ENCODE measurements around the gene SELP.

DNA sequence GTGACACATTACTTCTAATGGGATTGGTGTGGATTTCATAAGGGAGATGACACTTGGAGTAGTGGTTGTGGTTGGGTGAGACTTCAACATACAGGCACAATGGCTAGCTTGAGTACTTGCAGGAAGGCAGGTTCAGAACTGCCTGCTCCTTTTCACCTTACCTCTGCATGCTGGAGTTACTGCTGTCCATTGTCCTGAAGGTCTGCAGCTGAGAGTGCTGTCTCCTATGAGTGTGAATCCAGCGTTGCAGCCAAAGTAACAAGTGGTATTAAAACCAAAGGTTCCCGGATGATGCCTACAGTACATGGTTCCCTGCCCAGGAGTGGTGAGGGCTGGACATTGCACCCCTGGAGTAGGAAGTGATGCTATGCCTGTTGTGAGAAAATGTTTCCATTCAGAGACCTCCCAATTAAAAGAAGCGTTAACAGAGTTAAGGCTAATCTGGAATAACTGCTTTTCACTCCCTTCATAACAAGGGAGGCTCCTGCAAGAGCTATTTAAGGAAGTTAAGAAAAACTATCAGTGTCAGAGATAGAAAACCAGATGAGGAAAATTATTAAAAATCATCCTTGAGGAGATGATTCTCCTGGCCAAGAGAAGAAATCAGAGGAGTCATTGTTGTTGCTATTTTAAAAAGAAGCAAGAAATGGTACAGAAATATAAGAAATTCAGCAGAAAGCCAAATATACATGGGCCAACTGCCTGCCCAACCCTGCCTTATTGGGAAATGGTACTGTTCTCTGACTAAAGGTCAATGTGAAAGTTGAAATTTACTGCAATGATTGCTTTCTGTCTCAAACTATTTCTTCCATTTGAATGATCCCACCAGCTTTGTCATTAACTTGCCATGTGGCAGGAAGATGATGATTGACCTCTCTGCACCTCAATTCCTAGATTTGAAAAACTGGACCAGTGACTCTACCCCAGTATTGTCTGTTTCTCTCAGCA is 33.9 kb downstream of the SELP start:
- TF ChIP-seq, protein P1, sequence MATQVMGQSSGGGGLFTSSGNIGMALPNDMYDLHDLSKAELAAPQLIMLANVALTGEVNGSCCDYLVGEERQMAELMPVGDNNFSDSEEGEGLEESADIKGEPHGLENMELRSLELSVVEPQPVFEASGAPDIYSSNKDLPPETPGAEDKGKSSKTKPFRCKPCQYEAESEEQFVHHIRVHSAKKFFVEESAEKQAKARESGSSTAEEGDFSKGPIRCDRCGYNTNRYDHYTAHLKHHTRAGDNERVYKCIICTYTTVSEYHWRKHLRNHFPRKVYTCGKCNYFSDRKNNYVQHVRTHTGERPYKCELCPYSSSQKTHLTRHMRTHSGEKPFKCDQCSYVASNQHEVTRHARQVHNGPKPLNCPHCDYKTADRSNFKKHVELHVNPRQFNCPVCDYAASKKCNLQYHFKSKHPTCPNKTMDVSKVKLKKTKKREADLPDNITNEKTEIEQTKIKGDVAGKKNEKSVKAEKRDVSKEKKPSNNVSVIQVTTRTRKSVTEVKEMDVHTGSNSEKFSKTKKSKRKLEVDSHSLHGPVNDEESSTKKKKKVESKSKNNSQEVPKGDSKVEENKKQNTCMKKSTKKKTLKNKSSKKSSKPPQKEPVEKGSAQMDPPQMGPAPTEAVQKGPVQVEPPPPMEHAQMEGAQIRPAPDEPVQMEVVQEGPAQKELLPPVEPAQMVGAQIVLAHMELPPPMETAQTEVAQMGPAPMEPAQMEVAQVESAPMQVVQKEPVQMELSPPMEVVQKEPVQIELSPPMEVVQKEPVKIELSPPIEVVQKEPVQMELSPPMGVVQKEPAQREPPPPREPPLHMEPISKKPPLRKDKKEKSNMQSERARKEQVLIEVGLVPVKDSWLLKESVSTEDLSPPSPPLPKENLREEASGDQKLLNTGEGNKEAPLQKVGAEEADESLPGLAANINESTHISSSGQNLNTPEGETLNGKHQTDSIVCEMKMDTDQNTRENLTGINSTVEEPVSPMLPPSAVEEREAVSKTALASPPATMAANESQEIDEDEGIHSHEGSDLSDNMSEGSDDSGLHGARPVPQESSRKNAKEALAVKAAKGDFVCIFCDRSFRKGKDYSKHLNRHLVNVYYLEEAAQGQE (IDR thresholded peaks at IDR 0.05; ENCODE audit: borderline replicate concordance in 1 of 2, low read depth in 1 of 2, low read length in 2 of 2) = peak; percentile 91 to 98
- no peak for TF ChIP-seq POLR2A (IDR thresholded peaks at IDR 0.05; ENCODE audit: insufficient read depth in 1 of 2, low read depth in 2 of 2, low read length in 2 of 2)

Data from HepG2 (cell line).